Stimulated activated naive CD8-positive, alpha-beta T cell treated with anti-CD3 and anti-CD28 coated beads, Interleukin-15, amount 100 ng/mL, for 72 hours (primary cell): ENCODE results near the gene CMSS1.

Experiments
- ATAC-seq: fragments of 150-1000 bp; cut with Tn5 transposase; 2 replicates; pipeline ENCODE4 v1.10.0; 2021; ENCODE audit warnings: mild to moderate bottlenecking, moderate library complexity
- DNase-seq, 2 donors: peaks; one replicate each; pipeline ENCODE4 v3.0.0; 2021 to 2022
- H3K27ac Mint-ChIP-seq, 2 donors: one replicate each; pipeline ENCODE4 v1.8.0; 2022; ENCODE audit warnings: mild to moderate bottlenecking in 2 of 2, mixed read lengths in 2 of 2, moderate library complexity in 2 of 2
- H3K27me3 Mint-ChIP-seq: one replicate; pipeline ENCODE4 v1.8.0; 2022; ENCODE audit warnings: mixed read lengths
- H3K4me1 Mint-ChIP-seq: one replicate; pipeline ENCODE4 v1.8.0; 2022; ENCODE audit warnings: mild to moderate bottlenecking, mixed read lengths
- H3K4me3 Mint-ChIP-seq, 2 donors: one replicate each; pipeline ENCODE4 v1.8.0; 2022; ENCODE audit warnings: mild to moderate bottlenecking in 2 of 2, mixed read lengths in 2 of 2, moderate library complexity in 1 of 2
- H3K9me3 Mint-ChIP-seq, 2 donors: one replicate each; pipeline ENCODE4 v1.8.0; 2022; ENCODE audit warnings: mixed read lengths in 2 of 2

The CMSS1 gene

GRCh38 chr3:100002599-100003350 lies 185.1 kb downstream of the CMSS1 start:
- DNase-seq = no peak
- Mint-ChIP-seq H3K27me3 (no peaks in the 10 kb centered on the region), H3K4me3 (no peak overlapping the region), H3K4me1 (peaks cover 21% of the 10 kb centered on the region), H3K9me3 (peaks cover 0 to 15% of the 10 kb centered on the region in 2 donors), H3K27ac (no peak overlapping the region)
- ATAC-seq = peak; percentile 78

- Mint-ChIP-seq H3K9me3 (peaks cover 0 to 5% of the 10 kb centered on the region in 2 donors), H3K4me3 (no peak overlapping the region), H3K27ac (no peak overlapping the region), H3K27me3 (no peaks in the 10 kb centered on the region), H3K4me1 (peaks cover 21% of the 10 kb centered on the region)
- DNase-seq (no peak), ATAC-seq (no peak)
These were observed 186.2 kb downstream of the CMSS1 start for GRCh38 chr3:100003609-100004503.

GRCh38 chr3:100004931-100005330 lies 187.3 kb downstream of the CMSS1 start:
- peaks cover 29% of the 10 kb centered on the region for H3K4me1 Mint-ChIP-seq
- H3K27me3 Mint-ChIP-seq = no peaks in the 10 kb centered on the region
- peak overlapping the region in 1 of 2 donors; percentile 66 for H3K27ac Mint-ChIP-seq
- no peaks in the 10 kb centered on the region for H3K9me3 Mint-ChIP-seq
- DNase-seq = no peak
- no peak overlapping the region for H3K4me3 Mint-ChIP-seq
- no peak for ATAC-seq

GRCh38 chr3:100005665-100006393 lies 188.2 kb downstream of the CMSS1 start:
- H3K27ac Mint-ChIP-seq = no peak overlapping the region
- DNase-seq (no peak), ATAC-seq (no peak)
- H3K4me1 Mint-ChIP-seq = peaks cover 31% of the 10 kb centered on the region
- H3K27me3 Mint-ChIP-seq = no peaks in the 10 kb centered on the region
- no peak overlapping the region for H3K4me3 Mint-ChIP-seq
- H3K9me3 Mint-ChIP-seq = no peaks in the 10 kb centered on the region

GRCh38 chr3:100006570-100007271 lies 189.1 kb downstream of the CMSS1 start:
- no peaks in the 10 kb centered on the region for H3K9me3 Mint-ChIP-seq
- DNase-seq = no peak
- H3K4me3 Mint-ChIP-seq = no peak overlapping the region
- peaks cover 31% of the 10 kb centered on the region for H3K4me1 Mint-ChIP-seq
- no peak overlapping the region for H3K27ac Mint-ChIP-seq
- no peaks in the 10 kb centered on the region for H3K27me3 Mint-ChIP-seq
- ATAC-seq = no peak

DNA sequence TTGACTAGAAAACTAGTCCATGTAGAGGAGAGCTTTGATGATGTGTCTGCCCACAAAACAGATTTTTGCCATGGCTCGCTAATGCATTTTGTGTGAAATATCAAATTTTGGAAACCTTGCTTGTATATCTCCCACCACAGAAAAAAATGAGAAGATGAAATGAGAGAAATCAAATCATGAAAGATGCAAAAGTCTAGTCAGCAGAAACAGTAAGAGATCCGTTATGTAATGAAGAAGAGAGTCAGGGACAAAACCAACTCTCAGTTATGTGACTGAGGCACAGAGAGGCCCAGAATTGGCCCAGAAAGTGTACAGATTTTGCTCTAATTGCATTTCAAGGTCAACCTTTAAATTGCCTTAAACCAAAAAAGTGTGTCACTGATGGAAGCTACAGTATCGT lies 189.7 kb downstream of the CMSS1 start:
- Mint-ChIP-seq H3K9me3 (no peaks in the 10 kb centered on the region), H3K27ac (no peak overlapping the region), H3K4me1 (peaks cover 27% of the 10 kb centered on the region), H3K27me3 (no peaks in the 10 kb centered on the region), H3K4me3 (no peak overlapping the region)
- ATAC-seq (no peak), DNase-seq (no peak)

GRCh38 chr3:100008081-100008698 lies 190.5 kb downstream of the CMSS1 start:
- H3K4me1 Mint-ChIP-seq = peaks cover 21% of the 10 kb centered on the region
- H3K9me3 Mint-ChIP-seq = no peaks in the 10 kb centered on the region
- ATAC-seq (no peak), DNase-seq (no peak)
- no peak overlapping the region for H3K4me3 Mint-ChIP-seq
- H3K27ac Mint-ChIP-seq = no peak overlapping the region
- H3K27me3 Mint-ChIP-seq = no peaks in the 10 kb centered on the region

GRCh38 chr3:100009276-100010086 lies 191.8 kb downstream of the CMSS1 start:
- Mint-ChIP-seq H3K4me1 (peaks cover 14% of the 10 kb centered on the region), H3K27ac (peak overlapping the region in 1 of 2 donors; percentile 52), H3K27me3 (no peaks in the 10 kb centered on the region)

GRCh38 chr3:100010087-100010417 lies 192.4 kb downstream of the CMSS1 start:
- no peaks in the 10 kb centered on the region for H3K27me3 Mint-ChIP-seq
- H3K9me3 Mint-ChIP-seq = peaks cover 3 to 5% of the 10 kb centered on the region in 2 donors
- DNase-seq (no peak), ATAC-seq (no peak)
- peak overlapping the region in 1 of 2 donors; percentile 52 for H3K27ac Mint-ChIP-seq
- H3K4me1 Mint-ChIP-seq = peaks cover 11% of the 10 kb centered on the region
- no peak overlapping the region for H3K4me3 Mint-ChIP-seq

More at GRCh38 chr3:100009276-100010086, 191.8 kb downstream of the CMSS1 start:
- no peak overlapping the region for H3K4me3 Mint-ChIP-seq
- DNase-seq (no peak), ATAC-seq (no peak)
- H3K9me3 Mint-ChIP-seq = no peaks in the 10 kb centered on the region

DNA sequence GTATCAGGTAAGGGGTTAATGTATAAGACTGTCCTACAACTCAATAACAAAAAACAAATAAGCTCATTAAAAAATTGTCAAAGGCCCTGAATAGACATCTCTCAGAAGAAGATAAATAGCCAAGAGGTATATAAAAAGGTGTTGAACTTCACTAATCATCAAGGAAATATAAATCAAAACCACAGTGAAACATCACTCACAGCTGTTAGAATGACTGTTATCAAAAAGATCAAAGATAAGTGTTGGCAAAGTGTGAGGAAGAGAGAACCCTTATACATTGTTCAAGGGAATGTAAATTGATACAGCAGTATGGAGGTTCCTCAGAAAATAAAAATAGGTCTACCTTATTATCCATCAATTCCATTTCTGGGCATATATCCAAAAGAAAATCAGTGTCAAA lies 201.1 kb downstream of the CMSS1 start:
- H3K9me3 Mint-ChIP-seq = peaks cover 4 to 8% of the 10 kb centered on the region in 2 donors
- DNase-seq (no peak), ATAC-seq (no peak)
- H3K4me3 Mint-ChIP-seq = no peak overlapping the region
- H3K27me3 Mint-ChIP-seq = no peaks in the 10 kb centered on the region
- H3K4me1 Mint-ChIP-seq = no peaks in the 10 kb centered on the region
- no peak overlapping the region for H3K27ac Mint-ChIP-seq

GRCh38 chr3:100019719-100020118 lies 202.1 kb downstream of the CMSS1 start:
- Mint-ChIP-seq H3K9me3 (peaks cover 4 to 6% of the 10 kb centered on the region in 2 donors), H3K27ac (no peak overlapping the region), H3K4me3 (no peak overlapping the region), H3K4me1 (no peaks in the 10 kb centered on the region), H3K27me3 (no peaks in the 10 kb centered on the region)
- DNase-seq = no peak
- no peak for ATAC-seq

DNA sequence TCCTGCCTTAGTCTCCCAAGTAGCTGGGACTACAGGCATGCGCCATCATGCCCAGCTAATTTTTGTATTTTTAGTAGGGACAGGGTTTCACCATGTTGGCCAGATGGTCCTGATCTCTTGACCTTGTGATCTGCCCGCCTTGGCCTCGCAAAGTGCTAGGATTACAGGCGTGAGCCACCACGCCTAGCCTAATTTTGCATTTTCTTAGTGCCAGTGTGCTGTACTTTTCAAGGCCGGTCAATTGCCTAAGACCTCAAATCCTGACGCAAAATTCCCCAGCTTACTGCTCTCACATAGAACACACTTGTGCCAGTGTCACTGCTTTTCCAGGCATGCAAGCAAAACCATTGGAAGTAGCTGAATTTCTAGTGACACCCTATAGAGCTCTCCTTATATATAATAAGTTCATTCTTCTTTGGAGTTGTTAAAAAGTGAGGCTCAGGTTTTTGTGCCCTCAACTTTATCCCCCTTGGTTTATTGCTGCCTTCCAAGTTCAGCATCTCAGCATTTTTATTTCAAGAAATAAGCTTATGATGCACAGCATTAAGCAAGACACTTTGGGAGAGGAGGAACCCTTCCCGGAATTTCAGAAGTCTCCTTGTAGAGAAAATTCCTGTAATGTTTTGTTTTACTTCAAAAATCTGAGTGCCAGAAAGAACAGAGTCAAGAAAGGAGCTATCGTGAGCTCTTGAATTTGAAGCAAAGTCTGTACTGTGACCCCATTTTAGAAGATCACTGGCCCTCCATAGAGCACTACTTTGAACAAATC lies 203.4 kb downstream of the CMSS1 start:
- H3K27ac Mint-ChIP-seq = no peak overlapping the region
- H3K27me3 Mint-ChIP-seq = no peaks in the 10 kb centered on the region
- H3K4me1 Mint-ChIP-seq = no peaks in the 10 kb centered on the region
- ATAC-seq = no peak
- DNase-seq = no peak
- H3K9me3 Mint-ChIP-seq = no peaks in the 10 kb centered on the region
- no peak overlapping the region for H3K4me3 Mint-ChIP-seq

DNA sequence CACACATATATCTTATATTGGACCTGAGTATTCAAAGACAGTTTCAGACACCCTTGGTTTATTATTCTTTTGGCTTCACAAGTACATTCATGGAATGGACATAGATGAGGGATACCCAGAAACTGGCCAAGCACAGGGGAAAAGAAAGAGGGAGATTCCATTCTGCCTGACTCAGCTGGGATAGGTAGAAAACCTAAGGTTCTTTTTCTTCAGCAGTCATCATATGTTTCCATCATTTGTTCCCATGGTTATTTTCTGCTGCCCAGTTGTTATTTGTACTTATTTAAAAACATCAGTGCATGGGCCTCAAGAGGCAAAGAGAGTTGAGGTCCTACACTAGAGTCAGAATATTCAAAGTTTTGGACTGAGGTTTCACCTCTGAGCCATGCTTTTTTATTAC lies 204.8 kb downstream of the CMSS1 start:
- H3K27ac Mint-ChIP-seq = no peak overlapping the region
- ATAC-seq (no peak), DNase-seq (no peak)
- H3K27me3 Mint-ChIP-seq = no peaks in the 10 kb centered on the region
- no peaks in the 10 kb centered on the region for H3K9me3 Mint-ChIP-seq
- no peak overlapping the region for H3K4me3 Mint-ChIP-seq
- H3K4me1 Mint-ChIP-seq = no peaks in the 10 kb centered on the region

GRCh38 chr3:100023150-100023549 lies 205.5 kb downstream of the CMSS1 start:
- Mint-ChIP-seq H3K27ac (no peak overlapping the region), H3K27me3 (no peaks in the 10 kb centered on the region), H3K4me3 (no peak overlapping the region), H3K9me3 (no peaks in the 10 kb centered on the region), H3K4me1 (no peaks in the 10 kb centered on the region)
- ATAC-seq = no peak
- DNase-seq = no peak
